Measurements from ENCODE around the gene KRT6C.

- no peak for TF ChIP-seq ZNF138 (tag by site-specific recombination; IDR thresholded peaks at IDR 0.05; ENCODE audit: borderline replicate concordance)
- no peak for TF ChIP-seq CTCF (tag by site-specific recombination; IDR thresholded peaks at IDR 0.05)
- TF ChIP-seq ZNF416 (tag by site-specific recombination; IDR thresholded peaks at IDR 0.05): no peak
These were observed 26.4 kb upstream of the KRT6C start for GRCh38 chr12:52499806-52500560.

All from HEK293 (cell line).